Measurements from ENCODE around the gene ARSA. TPM values are rescaled to one million over a fixed set of nuclear protein-coding genes. Genes with fewer than 3 reads are reported as not detected.

The ARSA gene
- polyA plus RNA-seq, 1 of the 3 experiments (the other 2 are of a cell fraction) = 34.2 TPM

DNA sequence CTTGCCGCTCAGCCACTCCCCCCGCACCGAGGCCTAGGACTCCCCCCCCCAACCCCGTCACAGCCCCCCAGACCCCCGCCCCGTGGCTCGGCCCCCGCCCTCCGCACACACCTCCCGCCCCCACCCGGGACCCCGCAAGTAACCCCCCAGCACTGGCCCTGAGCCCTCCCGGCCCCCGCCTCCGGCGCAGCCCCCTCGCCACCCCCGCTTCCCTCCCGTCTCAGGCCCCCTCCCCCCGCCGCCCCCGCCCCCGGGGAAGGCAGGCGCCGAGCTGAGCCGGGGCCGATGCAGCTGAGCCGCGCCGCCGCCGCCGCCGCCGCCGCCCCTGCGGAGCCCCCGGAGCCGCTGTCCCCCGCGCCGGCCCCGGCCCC is 46.2 kb upstream of the ARSA start:
- H3K27me3 ChIP-seq (ENCODE audit: insufficient read depth) = no peaks in the 10 kb centered on the region
- peaks cover 3% of the 10 kb centered on the region for H3F3A ChIP-seq (replicated peaks; ENCODE audit: insufficient read depth)
- H3K9ac ChIP-seq = no peak overlapping the region
- H3K9me3 ChIP-seq = no peaks in the 10 kb centered on the region
- H3K79me2 ChIP-seq (ENCODE audit: insufficient read depth) = no peaks in the 10 kb centered on the region
- WGBS (ENCODE audit: low lambda C conversion rate) = 0% methylated on average over 1 of the region's 43 CpGs
- no peak overlapping the region; a peak in 1 of 4 replicates for H3K4me3 ChIP-seq (ENCODE audit: low read depth in 2 of 2, low read length in 1 of 2)
- no peaks in the 10 kb centered on the region for H3K36me3 ChIP-seq (replicated peaks in 1 of 2; ENCODE audit: control insufficient read depth in 1 of 2, insufficient read depth in 2 of 2, low read length in 1 of 2)
- H3K27ac ChIP-seq (ENCODE audit: low read depth in 2 of 2, low read length in 1 of 2) = no peak overlapping the region
- no peaks in the 10 kb centered on the region for H3K9me2 ChIP-seq
- POLR2A ChIA-PET = no interaction called here
- peaks cover 0 to 5% of the 10 kb centered on the region in 2 experiments; a peak in 1 of 4 replicates for H3K4me1 ChIP-seq (ENCODE audit: control insufficient read depth in 1 of 2, insufficient read depth in 2 of 2, low read depth in 1 of 2, low read length in 1 of 2)
- CTCF ChIA-PET = interaction anchor here (0.6 kb wide), 1 partner anchor 111 kb away, joined by 3 read pairs; the partner anchor contains the start of gene SYCE3
- no peak overlapping the region for H3K4me2 ChIP-seq
- TF ChIP-seq RAD21 (IDR thresholded peaks at IDR 0.05; ENCODE audit: low read length) (no peak), TCF12 (IDR thresholded peaks at IDR 0.05) (no peak), RXRA (IDR thresholded peaks at IDR 0.05; ENCODE audit: borderline replicate concordance, low read depth) (no peak), POLR2AphosphoS5 (IDR thresholded peaks at IDR 0.05; ENCODE audit: low read depth, low read length) (no peak), MXI1 (IDR thresholded peaks at IDR 0.05; ENCODE audit: low read depth, low read length) (no peak), JUND (IDR thresholded peaks at IDR 0.05) (no peak), TAF1 (IDR thresholded peaks at IDR 0.05; ENCODE audit: borderline replicate concordance, low read depth, low read length) (no peak), EP300 (IDR thresholded peaks at IDR 0.05; ENCODE audit: borderline replicate concordance in 1 of 2, low read depth in 1 of 2, low read length in 1 of 2) (no peak), GATA2 (CRISPR knock-in tag; IDR thresholded peaks at IDR 0.05) (no peak), FOXJ3 (CRISPR knock-in tag; IDR thresholded peaks at IDR 0.05) (no peak)
- TF ChIP-seq, protein P1, sequence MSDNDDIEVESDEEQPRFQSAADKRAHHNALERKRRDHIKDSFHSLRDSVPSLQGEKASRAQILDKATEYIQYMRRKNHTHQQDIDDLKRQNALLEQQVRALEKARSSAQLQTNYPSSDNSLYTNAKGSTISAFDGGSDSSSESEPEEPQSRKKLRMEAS (IDR thresholded peaks at IDR 0.05; ENCODE audit: low read depth) = no peak
- peak; percentile 85 for DNase-seq
- H4K20me1 ChIP-seq (ENCODE audit: insufficient read depth) = no peaks in the 10 kb centered on the region
- no peak overlapping the region for H2AFZ ChIP-seq (ENCODE audit: low read depth)

- Histone ChIP-seq H2AFZ (ENCODE audit: low read depth) (no peak overlapping the region), H3K36me3 (replicated peaks in 1 of 2; ENCODE audit: control insufficient read depth in 1 of 2, insufficient read depth in 2 of 2, low read length in 1 of 2) (no peaks in the 10 kb centered on the region), H3K9ac (no peak overlapping the region), H3K27ac (ENCODE audit: low read depth in 2 of 2, low read length in 1 of 2) (no peak overlapping the region), H3K79me2 (ENCODE audit: insufficient read depth) (no peaks in the 10 kb centered on the region), H3K4me2 (peak overlapping the region; percentile 74), H3K9me3 (no peaks in the 10 kb centered on the region), H3K27me3 (ENCODE audit: insufficient read depth) (no peaks in the 10 kb centered on the region), H3K4me3 (ENCODE audit: low read depth in 2 of 2, low read length in 1 of 2) (peak overlapping the region; percentile 32 to 34), H3K9me2 (no peaks in the 10 kb centered on the region), H3K4me1 (ENCODE audit: control insufficient read depth in 1 of 2, insufficient read depth in 2 of 2, low read depth in 1 of 2, low read length in 1 of 2) (peaks cover 0 to 5% of the 10 kb centered on the region in 2 experiments; a peak in 1 of 4 replicates), H4K20me1 (ENCODE audit: insufficient read depth) (no peaks in the 10 kb centered on the region), H3F3A (replicated peaks; ENCODE audit: insufficient read depth) (peaks cover 3% of the 10 kb centered on the region)
- WGBS (ENCODE audit: low lambda C conversion rate) = 24% methylated on average over 42 of the region's 69 CpGs
- DNase-seq = peak; percentile 62
- TF ChIP-seq MEF2A (IDR thresholded peaks at IDR 0.05; ENCODE audit: borderline replicate concordance, low read depth) (no peak), TCF12 (IDR thresholded peaks at IDR 0.05) (no peak), JUND (IDR thresholded peaks at IDR 0.05) (no peak), USF2 (IDR thresholded peaks at IDR 0.05; ENCODE audit: borderline replicate concordance, low read depth, low read length) (no peak), FOSL2 (IDR thresholded peaks at IDR 0.05; ENCODE audit: borderline replicate concordance, low read depth) (no peak), ZBTB33 (IDR thresholded peaks at IDR 0.05; ENCODE audit: borderline replicate concordance, low read depth) (no peak), EP300 (IDR thresholded peaks at IDR 0.05; ENCODE audit: borderline replicate concordance in 1 of 2, low read depth in 1 of 2, low read length in 1 of 2) (no peak)
- TF ChIP-seq, protein P1 (IDR thresholded peaks at IDR 0.05; ENCODE audit: low read depth) = no peak
- TF ChIP-seq, protein P2, sequence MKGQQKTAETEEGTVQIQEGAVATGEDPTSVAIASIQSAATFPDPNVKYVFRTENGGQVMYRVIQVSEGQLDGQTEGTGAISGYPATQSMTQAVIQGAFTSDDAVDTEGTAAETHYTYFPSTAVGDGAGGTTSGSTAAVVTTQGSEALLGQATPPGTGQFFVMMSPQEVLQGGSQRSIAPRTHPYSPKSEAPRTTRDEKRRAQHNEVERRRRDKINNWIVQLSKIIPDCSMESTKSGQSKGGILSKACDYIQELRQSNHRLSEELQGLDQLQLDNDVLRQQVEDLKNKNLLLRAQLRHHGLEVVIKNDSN (IDR thresholded peaks at IDR 0.05; ENCODE audit: borderline replicate concordance, low read depth) = no peak
- ChIA-PET POLR2A (no interaction called here), CTCF (interaction anchor here (0.6 to 0.7 kb wide), 3 partner anchors 52 to 111 kb away, joined by 3 read pairs; partner anchors contain the start of gene SYCE3)
These were observed 45.5 kb upstream of the ARSA start for GRCh38 chr22:50673231-50674129.
